HG03457 (cell line): Measurements from ENCODE around the gene C10orf105.

Experiments used
- ATAC-seq: cut with Tn5 transposase; IDR thresholded peaks from one replicate; pipeline ENCODE4 v1.9.1; 2021; ENCODE audit warnings: moderate number of reproducible peaks; ENCODE audit not compliant: unreplicated experiment

C10orf105 gene, protein sequence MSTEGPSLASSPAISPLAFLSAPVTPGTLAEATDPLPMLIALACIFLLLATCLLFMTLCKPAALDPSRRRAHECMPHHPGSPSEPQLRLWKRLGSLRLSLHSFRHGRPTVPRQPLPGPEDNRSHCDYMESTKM

DNA sequence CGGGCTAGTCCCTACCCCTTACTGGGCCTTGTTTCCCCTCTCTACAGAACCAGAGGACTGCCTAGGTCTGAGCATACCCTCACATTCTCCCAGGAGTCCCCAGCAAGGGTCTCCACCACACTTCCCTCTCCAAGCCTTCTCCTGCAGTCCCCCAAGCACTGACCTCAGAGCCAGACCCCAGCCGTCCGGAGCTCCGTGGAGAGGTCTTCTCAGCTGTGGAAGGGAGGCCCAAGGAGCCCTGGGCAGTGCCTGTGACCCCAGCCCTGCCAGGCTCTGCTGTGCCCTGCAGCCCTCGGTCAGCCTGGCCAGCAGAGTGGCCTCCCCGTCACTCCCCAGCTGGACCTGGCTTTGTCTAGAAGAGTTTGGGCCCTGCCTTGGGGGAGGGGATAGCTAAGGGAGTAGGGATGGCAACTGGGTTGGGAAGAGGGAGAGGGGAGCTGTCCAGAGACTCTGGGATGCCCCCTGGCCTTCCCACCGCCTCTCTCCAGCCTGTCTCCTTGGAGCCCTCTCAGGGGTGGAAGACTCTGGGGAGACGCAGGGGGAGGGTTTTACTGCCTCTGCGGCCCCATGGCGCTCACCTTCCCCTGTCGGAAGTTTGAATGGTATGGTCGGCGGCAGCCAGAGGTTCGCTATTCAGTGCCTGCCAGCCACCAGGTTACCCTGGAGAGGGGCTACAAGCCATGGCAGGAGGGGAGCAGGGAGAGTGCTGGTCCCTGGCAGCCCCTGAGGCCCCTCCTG lies at the start of gene C10orf105:
Gene C10orf105 (minus strand): TSS at position 315 of the 738 bp plus-strand sequence. CDS start 3,441 bp downstream, outside the sequence.
- no peak for ATAC-seq

DNA sequence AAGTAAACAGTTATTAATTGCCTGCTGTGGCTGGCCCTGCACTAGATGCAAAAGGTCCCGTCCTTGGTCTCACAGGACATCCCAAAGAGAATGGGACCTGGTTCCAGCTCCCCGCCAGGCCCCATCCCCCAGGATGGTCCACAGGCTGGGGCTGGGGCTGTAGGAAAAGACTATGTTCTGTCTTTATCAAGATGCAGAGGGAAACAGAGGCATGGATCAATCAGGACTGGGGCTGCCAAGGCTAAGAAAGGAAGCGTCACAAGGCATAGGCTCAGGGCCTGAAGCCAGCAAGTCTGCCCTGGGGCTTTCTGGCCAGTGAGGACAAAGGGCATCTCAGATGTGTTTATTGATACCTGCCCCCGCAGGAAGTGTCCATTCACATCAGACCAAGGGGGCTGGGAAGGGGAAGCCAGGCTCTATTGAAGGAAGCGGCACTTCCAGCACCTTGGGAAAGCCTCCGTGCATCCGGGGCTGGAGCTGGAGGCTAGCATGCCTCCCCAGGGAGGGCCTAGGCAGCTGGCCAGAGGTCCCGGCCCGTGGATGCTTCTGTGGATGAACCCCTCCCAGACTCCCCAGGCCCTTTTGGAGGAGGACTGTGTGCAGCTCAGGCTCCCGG lies 48.0 kb upstream of the C10orf105 start:
- no peak for ATAC-seq

GRCh38 chr10:71766717-71767419 lies 47.3 kb upstream of the C10orf105 start:
- no peak for ATAC-seq

- no peak for ATAC-seq
These were observed 46.5 kb upstream of the C10orf105 start for GRCh38 chr10:71765906-71766716.

GRCh38 chr10:71765176-71765904 lies 45.8 kb upstream of the C10orf105 start:
- no peak for ATAC-seq

- no peak for ATAC-seq
These were observed 44.0 kb upstream of the C10orf105 start for GRCh38 chr10:71763352-71764127.

- no peak for ATAC-seq
These were observed 42.7 kb upstream of the C10orf105 start for GRCh38 chr10:71762324-71762723.

DNA sequence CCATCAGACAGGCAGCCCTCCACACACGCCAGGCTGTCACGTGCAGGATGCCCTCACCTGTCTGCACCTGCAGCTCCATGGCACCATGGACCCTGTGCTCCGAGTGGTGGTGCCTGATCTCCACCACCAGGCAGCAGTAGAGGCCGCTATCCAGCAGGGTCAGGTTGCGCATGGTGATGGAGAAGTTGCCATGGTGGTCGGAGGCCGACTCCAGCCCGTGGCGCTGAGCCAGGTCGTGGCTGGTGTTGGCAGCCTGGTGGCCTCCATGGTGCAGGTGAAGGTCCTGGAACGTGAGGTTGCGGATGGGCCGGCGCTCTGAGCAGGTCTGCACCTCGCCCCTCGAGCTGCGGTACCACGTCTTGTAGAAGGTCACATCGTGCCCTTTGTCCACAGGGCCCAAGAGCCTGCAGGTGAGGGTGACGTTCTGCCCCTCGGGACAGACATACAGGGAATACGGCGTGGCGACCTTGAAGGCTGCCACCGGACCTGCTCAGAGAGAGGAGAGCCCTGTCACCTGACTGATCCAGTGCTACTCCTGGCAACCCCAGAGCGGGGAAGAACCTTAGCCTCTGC lies 42.0 kb upstream of the C10orf105 start:
- ATAC-seq = no peak

DNA sequence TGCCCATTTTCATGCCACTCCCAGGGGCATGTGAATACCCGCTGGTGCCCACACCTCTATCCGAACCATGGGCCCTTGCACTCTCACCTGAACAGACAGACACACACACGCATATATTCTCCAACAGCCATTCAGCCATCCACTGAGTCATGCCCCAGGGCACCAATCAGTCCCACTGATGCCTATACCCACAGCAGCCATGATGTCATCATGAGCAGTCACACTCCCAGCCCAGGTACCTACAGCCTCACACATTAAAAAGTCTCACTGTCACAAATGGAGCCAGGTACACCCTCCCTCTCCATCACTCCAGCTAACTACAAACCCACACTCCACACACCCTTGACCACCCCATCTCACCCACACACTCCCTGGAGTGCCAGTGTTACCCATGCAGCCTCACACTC lies 41.5 kb upstream of the C10orf105 start:
- ATAC-seq = no peak

- no peak for ATAC-seq
These were observed 37.9 kb upstream of the C10orf105 start for GRCh38 chr10:71757399-71757922.

DNA sequence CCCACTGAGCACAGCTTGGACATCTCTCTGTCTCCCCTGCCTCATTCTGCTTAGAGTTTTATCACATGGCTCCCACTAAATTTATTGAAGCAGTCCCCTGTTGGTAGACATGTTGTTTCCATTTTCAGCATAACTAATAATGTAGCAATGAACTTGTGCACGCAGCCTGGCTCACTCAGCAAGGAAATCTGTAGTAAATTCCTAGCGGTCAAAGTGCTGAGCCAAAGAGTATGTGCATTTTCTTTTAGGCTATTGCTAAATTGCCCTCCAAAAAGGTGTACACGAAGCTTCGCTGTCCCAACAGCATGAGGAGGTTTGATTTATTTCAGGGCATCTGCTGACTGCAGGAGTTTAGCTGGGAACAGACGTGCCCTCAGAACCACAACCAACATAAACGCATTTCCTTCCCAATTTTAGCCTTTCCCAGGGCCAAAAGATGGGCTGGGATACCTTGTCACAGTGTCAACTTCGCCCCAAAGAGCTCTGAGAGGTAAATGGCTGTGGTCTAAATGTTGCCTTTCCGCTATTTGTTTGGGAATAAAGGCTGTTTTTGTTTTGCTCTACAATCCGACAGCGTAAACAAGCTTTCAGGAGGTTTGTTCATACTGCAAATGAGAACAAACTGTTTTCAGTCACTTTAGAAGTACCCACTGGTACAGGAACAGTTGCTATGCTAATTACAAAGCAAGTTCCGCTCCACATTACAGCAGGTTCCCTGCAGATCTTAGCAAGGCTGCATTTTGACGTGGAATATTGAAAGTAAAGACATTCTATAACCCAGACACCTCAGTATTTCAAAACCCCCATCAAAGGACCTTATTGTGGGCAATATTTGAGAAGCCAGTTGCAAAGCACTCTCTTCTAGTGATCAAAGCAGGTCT lies 37.0 kb upstream of the C10orf105 start:
- no peak for ATAC-seq

- ATAC-seq = no peak
These were observed 35.8 kb upstream of the C10orf105 start for GRCh38 chr10:71755179-71755879.

- no peak for ATAC-seq
These were observed 35.0 kb upstream of the C10orf105 start for GRCh38 chr10:71754562-71754961.

DNA sequence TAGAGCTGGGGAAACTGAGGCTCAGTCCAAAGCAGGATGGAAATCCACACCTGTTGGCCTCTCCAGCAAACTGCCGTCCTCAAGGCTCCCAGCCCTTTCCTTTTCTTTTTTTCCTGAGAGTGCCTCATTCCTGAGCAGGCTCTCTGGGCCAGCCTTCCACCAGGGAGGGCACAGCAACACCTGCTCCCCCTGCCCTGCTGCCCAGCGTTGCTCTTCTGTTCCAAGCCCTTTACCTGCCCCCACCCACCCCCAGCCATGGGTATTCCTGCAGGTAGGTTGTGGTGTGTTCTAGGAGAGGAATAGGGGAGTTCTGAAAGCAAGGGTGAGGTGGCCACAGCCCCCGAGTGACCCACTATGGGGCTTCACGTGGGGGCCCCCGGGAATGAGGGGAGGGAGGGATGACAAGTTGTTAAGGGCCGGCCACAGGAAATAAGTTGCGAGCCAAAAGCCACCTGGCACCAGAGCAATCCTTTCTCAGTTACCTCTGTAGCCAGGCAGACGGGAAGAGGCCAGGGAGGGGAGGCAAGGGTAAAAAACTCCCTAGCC lies 34.5 kb upstream of the C10orf105 start:
- ATAC-seq = no peak

- no peak for ATAC-seq
These were observed 33.7 kb upstream of the C10orf105 start for GRCh38 chr10:71753091-71753959.
